OCI-LY7 (cell line): ENCODE measurements around the gene SGO1.

ENCODE experiments used
- CTCF ChIP-seq: fragments of 200-600 bp; sonication (generic); conservative IDR thresholded peaks from 2 replicates; pipeline ENCODE4 v1.5.1; 2014; ENCODE audit warnings: mild to moderate bottlenecking, antibody characterized with exemption, low read length, moderate library complexity, mixed read lengths
- EZH2phosphoT487 ChIP-seq: fragments of 200-600 bp; sonication (generic); IDR thresholded peaks from 2 replicates; pipeline ENCODE4 v1.6.1; 2018; ENCODE audit warnings: low read depth, borderline replicate concordance, mild to moderate bottlenecking, mixed run types, antibody characterized with exemption, low read length, moderate library complexity, mixed read lengths

DNA sequence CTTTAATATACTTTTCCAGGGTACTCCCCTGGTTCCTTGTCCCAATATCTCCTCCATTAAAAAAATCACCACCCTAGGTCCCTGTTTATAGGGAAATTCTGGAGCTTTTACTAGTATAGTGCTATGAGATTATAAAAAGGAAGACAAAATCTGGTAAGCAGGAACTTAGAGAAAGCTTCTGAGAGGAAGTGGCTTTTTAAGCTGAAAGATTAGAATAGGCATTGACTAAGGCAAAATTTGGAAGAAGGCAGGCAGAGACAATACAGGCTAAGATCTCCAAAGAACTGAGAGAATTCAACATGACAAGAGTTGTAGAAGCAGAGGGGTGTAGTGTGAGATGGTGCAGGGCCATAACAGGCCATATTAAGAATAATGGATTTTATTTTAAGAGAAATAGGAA lies 25.8 kb downstream of the SGO1 start:
- no peak for TF ChIP-seq CTCF
- no peak for TF ChIP-seq EZH2phosphoT487
